ENCODE measurements around the gene TIAM2.

- TF ChIP-seq POLR2AphosphoS5 (IDR thresholded peaks at IDR 0.05; ENCODE audit: borderline replicate concordance, low read depth, low read length) (no peak), EZH2 (IDR thresholded peaks at IDR 0.05) (no peak)
Observed at GRCh38 chr6:155001482-155001881, 6.4 kb downstream of the TIAM2 start.
